HS-5 (cell line): ENCODE data around the gene TLCD3B.

Experiments used
- DNase-seq: peaks from one replicate; pipeline ENCODE4 v3.0.0-alpha.2; 2012; ENCODE audit warnings: low read depth

The TLCD3B gene

GRCh38 chr16:30030841-30031413 lies at the start of gene TLCD3B:
TLCD3B (minus strand) TSS chr16:30031271; CDS start chr16:30030527, 744 bp downstream.
- no peak for DNase-seq

- no peak for DNase-seq
These were observed 48.4 kb upstream of the TLCD3B start for GRCh38 chr16:30079480-30079879.

- no peak for DNase-seq
These were observed 47.7 kb upstream of the TLCD3B start for GRCh38 chr16:30078744-30079143.

GRCh38 chr16:30077656-30078055 lies 46.6 kb upstream of the TLCD3B start:
- no peak for DNase-seq

- no peak for DNase-seq
These were observed 45.3 kb upstream of the TLCD3B start for GRCh38 chr16:30076276-30076791.

GRCh38 chr16:30075503-30076275 lies 44.6 kb upstream of the TLCD3B start, which contains the start of gene PPP4C:
PPP4C (plus strand) TSS chr16:30075994; CDS start chr16:30076378, 384 bp downstream.
- DNase-seq: no peak

- DNase-seq: no peak
These were observed 39.4 kb upstream of the TLCD3B start for GRCh38 chr16:30070490-30070889.

- no peak for DNase-seq
These were observed 38.8 kb upstream of the TLCD3B start for GRCh38 chr16:30069611-30070462.

GRCh38 chr16:30068750-30069610 lies 37.9 kb upstream of the TLCD3B start:
- no peak for DNase-seq

GRCh38 chr16:30068333-30068732 lies 37.3 kb upstream of the TLCD3B start:
- no peak for DNase-seq

GRCh38 chr16:30067584-30067916 lies 36.5 kb upstream of the TLCD3B start:
- DNase-seq: no peak

GRCh38 chr16:30066761-30067583 lies 35.9 kb upstream of the TLCD3B start:
- DNase-seq: no peak

GRCh38 chr16:30065943-30066760 lies 35.1 kb upstream of the TLCD3B start:
- DNase-seq: no peak

GRCh38 chr16:30065102-30065942 lies 34.3 kb upstream of the TLCD3B start, which contains the start of gene ALDOA:
ALDOA (plus strand) TSS chr16:30065760; CDS start chr16:30066898, 1,138 bp downstream.
- peak; percentile 98 for DNase-seq

GRCh38 chr16:30064729-30065101 lies 33.6 kb upstream of the TLCD3B start:
- no peak for DNase-seq

- DNase-seq: no peak
These were observed 33.0 kb upstream of the TLCD3B start for GRCh38 chr16:30063893-30064728.

- DNase-seq: no peak
These were observed 32.3 kb upstream of the TLCD3B start for GRCh38 chr16:30063278-30063892.
